SK-N-SH (cell line): ENCODE data around the gene CARS2. TPM values are rescaled to one million over a fixed set of nuclear protein-coding genes. Genes with fewer than 3 reads are reported as not detected.
"Not testable (repeated sequence)": the region's sequence is repeated elsewhere in the genome, so short reads cannot be mapped to it uniquely, and the experiment has no call there.

Source experiments
- CTCF ChIA-PET: fragments of 300-600, 350-600 bp; formaldehyde crosslinking; extraction: SDS; loops from one replicate; lab custom pipeline; 2021; lab: Yijun Ruan, JAX
- POLR2A ChIA-PET: fragments of 350-600 bp; sonication (Branson Sonifier 250); formaldehyde crosslinking; extraction: SDS; loops from one replicate; lab custom pipeline; 2020; ENCODE audit warnings: antibody characterized with exemption, inconsistent platforms; lab: Yijun Ruan, JAX
- DNase-seq: peaks from one replicate; pipeline ENCODE4 v3.0.0; 2012
- H2AFZ ChIP-seq: fragments of 200-600 bp; sonication (generic); 2 replicates; pipeline ENCODE4 v1.8.1; 2016; ENCODE audit warnings: antibody characterized with exemption, mild to moderate bottlenecking, low read depth
- H3F3A ChIP-seq: fragments of 200-600 bp; sonication (generic); replicated peaks from 2 replicates; pipeline ENCODE3; 2016; ENCODE audit warnings: antibody characterized with exemption, mild to moderate bottlenecking; ENCODE audit not compliant: insufficient read depth
- H3K27ac ChIP-seq, 2 experiments: fragments of 200-500 bp in 1 of 2; fragments of 200-600 bp in 1 of 2; sonication (Bioruptor generic) in 1 of 2; sonication (generic), shearing (Covaris generic) in 1 of 2; 2 replicates each; pipeline versions ENCODE4 v1.5.1 to v1.6.1; 2014 to 2016; ENCODE audit warnings: low read depth in 2 of 2, inconsistent platforms in 1 of 2, low read length in 1 of 2, mild to moderate bottlenecking in 1 of 2, mixed read lengths in 1 of 2
- H3K27me3 ChIP-seq: fragments of 200-600 bp; sonication (generic), shearing (Covaris generic); 2 replicates; pipeline ENCODE4 v1.6.1; 2016; ENCODE audit warnings: mixed run types; ENCODE audit not compliant: insufficient read depth
- H3K36me3 ChIP-seq, 2 experiments: fragments of 200-500 bp in 1 of 2; fragments of 200-600 bp in 1 of 2; sonication (Bioruptor generic) in 1 of 2; sonication (generic) in 1 of 2; replicated peaks in 1 of 2; 2 replicates each; pipeline versions ENCODE3 to v1.5.1; 2014 to 2016; ENCODE audit warnings: low read length in 1 of 2, mild to moderate bottlenecking in 1 of 2; ENCODE audit not compliant: insufficient read depth in 2 of 2, control insufficient read depth in 1 of 2
- H3K4me1 ChIP-seq, 2 experiments: fragments of 200-500 bp in 1 of 2; fragments of 200-600 bp in 1 of 2; sonication (Bioruptor generic) in 1 of 2; sonication (generic), shearing (Covaris generic) in 1 of 2; 2 replicates each; pipeline versions ENCODE4 v1.5.1 to v1.6.1; 2014 to 2016; ENCODE audit warnings: low read depth in 1 of 2, low read length in 1 of 2, mixed run types in 1 of 2; ENCODE audit not compliant: insufficient read depth in 2 of 2, control insufficient read depth in 1 of 2
- H3K4me2 ChIP-seq: fragments of 200-600 bp; sonication (generic), shearing (Covaris generic); 2 replicates; pipeline ENCODE4 v1.6.1; 2017; ENCODE audit warnings: mixed run types
- H3K4me3 ChIP-seq, 2 experiments: fragments of 200-500 bp in 1 of 2; fragments of 200-600 bp in 1 of 2; sonication (Bioruptor generic) in 1 of 2; sonication (generic), shearing (Covaris generic) in 1 of 2; 2 replicates each; pipeline versions ENCODE4 v1.5.1 to v1.8.1; 2014 to 2016; ENCODE audit warnings: low read depth in 2 of 2, inconsistent platforms in 1 of 2, low read length in 1 of 2, mild to moderate bottlenecking in 1 of 2, mixed read lengths in 1 of 2, moderate library complexity in 1 of 2
- H3K79me2 ChIP-seq: fragments of 200-600 bp; sonication (generic); 2 replicates; pipeline ENCODE4 v1.8.1; 2017; ENCODE audit warnings: mild to moderate bottlenecking; ENCODE audit not compliant: insufficient read depth
- H3K9ac ChIP-seq: fragments of 200-600 bp; sonication (generic); 2 replicates; pipeline ENCODE4 v1.6.1; 2017; ENCODE audit warnings: mixed run types
- H3K9me2 ChIP-seq: fragments of 200-600 bp; sonication (generic); 2 replicates; pipeline ENCODE4 v1.6.1; 2017; ENCODE audit warnings: mixed run types
- H3K9me3 ChIP-seq: fragments of 200-600 bp; sonication (generic); 2 replicates; pipeline ENCODE4 v1.6.1; 2017; ENCODE audit warnings: mixed run types, mild to moderate bottlenecking, moderate library complexity
- H4K20me1 ChIP-seq: fragments of 200-600 bp; sonication (generic); 2 replicates; pipeline ENCODE4 v1.6.1; 2017; ENCODE audit warnings: mild to moderate bottlenecking, mixed run types; ENCODE audit not compliant: insufficient read depth
- CHD2 ChIP-seq: fragments of 150-350 bp; IDR thresholded peaks from 2 replicates; pipeline ENCODE4 v1.6.1; 2018; ENCODE audit warnings: low read length; ENCODE audit not compliant: partially characterized antibody
- CTCF ChIP-seq: fragments of 200-600 bp; sonication (generic); IDR thresholded peaks from 2 replicates; pipeline ENCODE4 v1.6.1; 2017; ENCODE audit warnings: antibody characterized with exemption, mild to moderate bottlenecking, moderate library complexity
- EZH2phosphoT487 ChIP-seq: fragments of 200-600 bp; sonication (generic); IDR thresholded peaks from 2 replicates; pipeline ENCODE4 v1.6.1; 2017; ENCODE audit warnings: low read depth, mixed run types, mild to moderate bottlenecking, antibody characterized with exemption, moderate library complexity, borderline replicate concordance
- FOXJ3 ChIP-seq: sonication (generic); formaldehyde crosslinking; IDR thresholded peaks from 2 replicates; pipeline ENCODE4 v1.5.1; 2020; ENCODE audit warnings: mild to moderate bottlenecking, missing genetic modification reagents
- GABPA ChIP-seq: IDR thresholded peaks from 2 replicates; pipeline ENCODE4 v1.4.0; 2012; ENCODE audit warnings: low read depth, mild to moderate bottlenecking
- GATA2 ChIP-seq: sonication (generic); formaldehyde crosslinking; IDR thresholded peaks from 2 replicates; pipeline ENCODE4 v1.5.0; 2020; ENCODE audit warnings: mild to moderate bottlenecking, missing genetic modification reagents
- JUND ChIP-seq: IDR thresholded peaks from 2 replicates; pipeline ENCODE4 v1.4.0; 2012
- MEF2A ChIP-seq: IDR thresholded peaks from 2 replicates; pipeline ENCODE4 v1.4.0; 2012; ENCODE audit warnings: low read depth, borderline replicate concordance
- NRF1 ChIP-seq: IDR thresholded peaks from 2 replicates; pipeline ENCODE4 v1.6.1; 2012; ENCODE audit warnings: low read depth, mild to moderate bottlenecking, low read length
- RAD21 ChIP-seq: IDR thresholded peaks from 2 replicates; pipeline ENCODE4 v1.6.1; 2012; ENCODE audit warnings: mild to moderate bottlenecking, low read length
- RXRA ChIP-seq: IDR thresholded peaks from 2 replicates; pipeline ENCODE4 v1.4.0; 2012; ENCODE audit warnings: low read depth, mild to moderate bottlenecking, borderline replicate concordance
- SMC3 ChIP-seq: IDR thresholded peaks from 2 replicates; pipeline ENCODE4 v1.6.1; 2012; ENCODE audit warnings: low read depth, low read length, improper control_type of control experiment
- TAF1 ChIP-seq: IDR thresholded peaks from 2 replicates; pipeline ENCODE4 v1.6.1; 2012; ENCODE audit warnings: low read depth, mild to moderate bottlenecking, low read length, moderate library complexity, borderline replicate concordance
- TEAD4 ChIP-seq: IDR thresholded peaks from 2 replicates; pipeline ENCODE4 v1.4.0; 2012; ENCODE audit warnings: mild to moderate bottlenecking, borderline replicate concordance; ENCODE audit not compliant: insufficient read depth
- USF2 ChIP-seq: fragments of 150-350 bp; IDR thresholded peaks from 2 replicates; pipeline ENCODE4 v1.6.1; 2017; ENCODE audit warnings: antibody characterized with exemption, low read length, low read depth, borderline replicate concordance
- ZBTB33 ChIP-seq: IDR thresholded peaks from 2 replicates; pipeline ENCODE4 v1.4.0; 2012; ENCODE audit warnings: low read depth, borderline replicate concordance
- WGBS: methylation state at CpG from one replicate; pipeline ENCODE4 v1.1.6; 2017; ENCODE audit warnings: low lambda C conversion rate; 5-methylcytosine and 5-hydroxymethylcytosine counted together
- polyA plus RNA-seq, 3 experiments: library from polyadenylated mRNA; depleted of rRNA; stranded (reverse); fragments of >200 nt; gene quantifications; 2 replicates each; pipeline ENCODE4 v1.2.3, GENCODE V29; 2012

The CARS2 gene
- polyA plus RNA-seq, 1 of the 3 experiments (the other 2 are of a cell fraction), result 78.6 TPM

- H3K27me3 ChIP-seq, result no peaks in the 10 kb centered on the region
- no peaks in the 10 kb centered on the region for H4K20me1 ChIP-seq
- no peaks in the 10 kb centered on the region for H3K4me1 ChIP-seq
- no peak overlapping the region for H3K9ac ChIP-seq
- ChIA-PET CTCF (no interaction called here), POLR2A (no interaction called here)
- no peak overlapping the region for H3K4me2 ChIP-seq
- no peaks in the 10 kb centered on the region for H3K9me2 ChIP-seq
- no peak for TF ChIP-seq TAF1
- no peak for TF ChIP-seq EZH2phosphoT487
- no peak for TF ChIP-seq GATA2
- no peak for TF ChIP-seq CTCF
- no peak for TF ChIP-seq RAD21
- TF ChIP-seq CHD2, result no peak
- TF ChIP-seq GABPA, result no peak
- TF ChIP-seq RXRA, result no peak
- no peak for TF ChIP-seq TEAD4
- no peak for TF ChIP-seq SMC3
- no peak for TF ChIP-seq JUND
- TF ChIP-seq ZBTB33, result no peak
- no peaks in the 10 kb centered on the region for H3K79me2 ChIP-seq
- H3K36me3 ChIP-seq, result no peaks in the 10 kb centered on the region
- no peak for DNase-seq
- no peak overlapping the region for H3K4me3 ChIP-seq
- no peak overlapping the region for H3K27ac ChIP-seq
- no peaks in the 10 kb centered on the region for H3K9me3 ChIP-seq
- 90% methylated on average over 3 of the region's 3 CpGs for WGBS
- no peaks in the 10 kb centered on the region for H3F3A ChIP-seq
- H2AFZ ChIP-seq, result no peak overlapping the region
Measured at GRCh38 chr13:110731072-110731471, 25.2 kb upstream of the CARS2 start.

- TF ChIP-seq MEF2A (no peak), SMC3 (no peak), USF2 (no peak), FOXJ3 (no peak), NRF1 (no peak)
- TF ChIP-seq, all 33 proteins: peak for 0
- Histone ChIP-seq H3K79me2 (peaks cover 16% of the 10 kb centered on the region; the same call in 1 of the 2 replicates), H3K9me3 (no peaks in the 10 kb centered on the region), H3K27me3 (no peaks in the 10 kb centered on the region), H3K9me2 (no peaks in the 10 kb centered on the region), H3K4me1 (no peaks in the 10 kb centered on the region), H3K9ac (no peak overlapping the region), H3K4me3 (no peak overlapping the region), H3K36me3 (peaks cover 5% of the 10 kb centered on the region in 2 experiments), H3F3A (peaks cover 4% of the 10 kb centered on the region), H2AFZ (no peak overlapping the region), H4K20me1 (no peaks in the 10 kb centered on the region), H3K4me2 (no peak overlapping the region), H3K27ac (no peak overlapping the region)
- CTCF ChIA-PET, result no interaction called here
- POLR2A ChIA-PET, result no interaction called here
- 85% methylated on average over 9 of the region's 9 CpGs for WGBS
- no peak for DNase-seq
Measured at GRCh38 chr13:110726726-110727125, 20.8 kb upstream of the CARS2 start.

GRCh38 chr13:110726153-110726552 lies 20.2 kb upstream of the CARS2 start:
- POLR2A ChIA-PET, DNase-seq, H3K4me1 ChIP-seq, H3K36me3 ChIP-seq, H3K27me3 ChIP-seq, H3K9me3 ChIP-seq, H3K27ac ChIP-seq, H3K4me2 ChIP-seq, H3K9ac ChIP-seq, H3K9me2 ChIP-seq, H3K4me3 ChIP-seq, H4K20me1 ChIP-seq, CTCF ChIA-PET, H2AFZ ChIP-seq, H3F3A ChIP-seq: not testable (repeated sequence)
- H3K79me2 ChIP-seq, result peaks cover 21% of the 10 kb centered on the region
- 100% methylated on average over 5 of the region's 6 CpGs for WGBS
